Stimulated activated CD8-positive, alpha-beta memory T cell treated with anti-CD3 and anti-CD28 coated beads, Interleukin-7, amount 100 ng/mL, for 4 hours (primary cell): ENCODE results near the gene MAOB.

Experiments
- DNase-seq, 2 donors: peaks; one replicate each; pipeline ENCODE4 v3.0.0-alpha.2; 2020; ENCODE audit warnings: low read depth in 2 of 2

MAOB gene

GRCh38 chrX:43860646-43861370 lies 21.4 kb downstream of the MAOB start:
- DNase-seq: no peak

GRCh38 chrX:43853225-43853828 lies 28.9 kb downstream of the MAOB start:
- no peak for DNase-seq

DNA sequence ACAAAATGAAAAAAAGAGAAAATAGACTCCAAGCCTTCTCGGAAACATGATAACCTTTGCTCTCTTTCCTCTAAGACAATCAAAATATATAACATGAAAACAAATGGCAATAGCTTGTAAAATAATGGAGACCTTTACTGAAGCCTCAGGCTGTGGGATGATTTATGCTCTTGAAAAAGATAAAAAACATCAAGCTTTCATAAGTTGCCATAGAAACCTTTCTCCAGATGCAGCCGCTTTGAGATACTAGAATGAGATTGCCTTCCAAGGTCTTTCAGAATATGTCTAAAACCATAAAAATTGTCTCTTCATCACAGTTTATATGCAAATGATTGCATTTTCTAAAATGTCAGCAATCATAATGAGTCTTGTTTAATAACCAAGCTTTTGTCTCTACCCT lies 31.6 kb downstream of the MAOB start:
- no peak for DNase-seq

- DNase-seq: no peak
These were observed 33.1 kb downstream of the MAOB start for GRCh38 chrX:43849173-43849572.

DNA sequence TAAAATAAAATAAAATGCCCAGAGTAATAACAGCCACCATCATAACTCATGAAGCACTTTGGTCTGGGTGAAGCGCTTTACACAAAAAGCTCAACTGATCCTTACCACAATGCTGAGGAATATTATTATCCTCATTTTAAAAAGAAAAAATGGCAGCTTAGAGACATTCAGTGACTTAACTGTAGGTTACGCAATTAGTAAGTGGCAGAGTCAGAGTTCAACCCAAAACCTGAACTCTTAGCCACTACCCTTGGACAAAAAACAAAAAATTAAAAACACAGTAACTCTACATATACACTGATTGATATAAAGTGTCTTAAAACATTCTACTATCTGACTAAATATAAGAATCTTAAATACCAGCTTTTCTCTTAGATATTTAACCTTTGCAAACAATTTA lies 34.9 kb downstream of the MAOB start:
- no peak for DNase-seq

GRCh38 chrX:43846558-43846957 lies 35.7 kb downstream of the MAOB start:
- no peak for DNase-seq

GRCh38 chrX:43845776-43846175 lies 36.5 kb downstream of the MAOB start:
- no peak for DNase-seq

DNA sequence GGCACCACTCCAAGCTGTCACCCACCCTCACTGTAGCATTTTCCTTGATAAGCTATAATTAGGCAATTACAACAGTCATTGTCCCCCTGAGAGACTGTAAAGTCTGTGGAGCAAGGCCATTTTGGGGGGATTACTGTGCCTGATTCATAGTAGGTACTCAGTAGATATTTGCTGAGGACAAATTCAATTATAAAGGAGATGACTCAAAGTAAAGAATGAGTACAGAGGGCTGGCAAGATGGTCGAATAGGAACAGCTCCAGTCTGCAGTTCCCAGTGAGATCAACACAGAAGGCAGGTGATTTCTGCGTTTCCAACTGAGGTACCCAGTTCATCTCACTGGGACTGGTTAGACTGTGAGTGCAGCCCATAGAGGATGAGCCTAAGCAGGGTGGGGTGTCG lies 42.0 kb downstream of the MAOB start:
- DNase-seq: no peak

- DNase-seq: no peak
These were observed 45.6 kb downstream of the MAOB start for GRCh38 chrX:43836435-43837184.

DNA sequence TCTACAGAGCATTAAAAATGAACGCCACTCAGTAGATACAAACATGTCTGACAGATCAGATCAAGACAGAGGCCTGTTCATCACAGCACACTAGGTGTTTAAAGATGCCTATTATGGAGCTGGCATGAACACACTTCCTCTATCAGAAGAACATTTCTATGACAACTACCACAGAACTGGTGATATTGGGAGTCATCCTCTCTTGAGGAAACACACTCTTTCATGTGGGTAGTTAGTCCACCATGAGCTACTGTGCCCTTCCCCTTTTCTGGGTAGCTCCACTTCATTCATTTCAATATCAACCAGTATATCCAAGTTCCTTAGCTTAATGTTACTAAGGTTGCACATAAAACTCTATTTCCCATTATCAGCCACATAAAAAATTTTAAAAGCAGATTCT lies 46.7 kb downstream of the MAOB start:
- DNase-seq: no peak

DNA sequence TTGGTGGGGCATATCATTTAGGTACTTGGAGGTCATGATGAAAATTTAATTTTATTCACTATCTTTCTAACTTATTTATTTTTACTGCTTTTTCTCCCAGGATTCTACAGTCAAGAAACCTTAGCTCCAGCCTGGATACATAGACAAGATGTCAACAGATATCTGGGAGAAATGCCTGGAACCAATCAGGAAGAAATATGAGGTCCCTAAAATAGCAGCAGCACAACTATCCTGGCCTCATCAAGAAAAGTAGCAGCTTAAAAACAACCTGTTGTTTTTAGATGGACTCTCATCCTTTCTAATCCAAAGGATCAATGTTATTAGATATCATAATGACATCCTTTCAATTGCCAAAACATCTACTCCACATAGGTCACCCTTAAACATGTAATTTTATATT lies 54.5 kb downstream of the MAOB start:
- DNase-seq: no peak

DNA sequence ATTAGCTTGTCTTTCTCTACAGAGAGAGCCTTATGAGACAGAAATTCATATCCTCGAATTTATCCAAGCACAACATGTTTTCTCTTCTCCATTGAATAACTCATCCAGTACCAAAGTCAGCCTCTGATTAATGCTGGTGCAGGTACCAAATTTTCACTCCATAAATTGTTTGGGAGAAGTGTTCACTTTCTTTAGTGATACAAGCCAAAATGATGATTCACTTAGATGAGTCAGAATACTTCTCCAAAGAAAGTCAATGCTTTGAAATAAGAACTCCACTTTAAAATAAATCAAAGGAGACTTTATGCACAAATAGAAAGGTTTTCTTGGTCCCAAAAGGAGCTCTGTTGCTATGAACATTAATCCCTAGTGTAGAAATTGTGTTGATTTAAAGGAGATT lies 60.2 kb downstream of the MAOB start:
- no peak for DNase-seq

DNA sequence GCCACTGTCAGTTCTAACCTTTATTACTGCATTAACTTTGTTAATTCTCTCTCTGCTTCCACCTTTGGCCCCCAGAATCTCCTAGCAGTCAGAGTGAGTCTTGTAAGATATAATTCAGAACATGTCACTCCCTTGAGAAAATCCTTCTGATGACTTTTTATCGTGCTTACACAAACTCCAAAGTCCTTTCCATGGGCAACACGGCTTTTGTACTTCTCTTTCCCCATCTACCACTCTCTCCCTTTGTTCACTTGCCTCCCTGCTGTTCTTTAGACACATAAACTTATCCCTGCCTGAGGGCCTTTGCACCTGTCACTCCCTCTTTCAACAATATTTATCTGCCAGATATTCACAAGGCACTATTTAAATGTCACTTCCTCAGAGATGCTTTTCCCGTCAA lies 64.8 kb downstream of the MAOB start:
- DNase-seq: no peak

GRCh38 chrX:43815209-43815608 lies 67.0 kb downstream of the MAOB start:
- no peak for DNase-seq

- no peak for DNase-seq
These were observed 68.4 kb downstream of the MAOB start for GRCh38 chrX:43813898-43814297.

GRCh38 chrX:43813319-43813718 lies 68.9 kb downstream of the MAOB start:
- no peak for DNase-seq

DNA sequence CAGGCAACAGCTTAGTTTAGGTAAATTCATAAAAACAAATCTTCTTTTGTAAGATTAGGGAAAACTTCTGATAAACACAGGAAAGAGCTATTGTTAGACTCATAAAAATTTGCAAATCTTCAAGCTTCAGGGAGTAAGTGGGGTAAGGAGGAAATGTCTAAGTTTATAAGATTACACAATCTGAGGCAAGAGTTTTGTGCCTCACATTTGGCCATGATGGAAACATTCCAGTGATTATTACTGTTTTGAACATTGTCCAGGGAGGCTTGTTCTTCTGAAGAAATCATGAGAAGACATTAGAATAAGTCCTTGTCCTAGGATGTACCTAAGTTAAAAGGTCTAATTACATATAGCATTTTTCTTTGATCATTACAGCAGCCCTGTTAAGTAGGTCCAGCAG lies 72.8 kb downstream of the MAOB start:
- no peak for DNase-seq

DNA sequence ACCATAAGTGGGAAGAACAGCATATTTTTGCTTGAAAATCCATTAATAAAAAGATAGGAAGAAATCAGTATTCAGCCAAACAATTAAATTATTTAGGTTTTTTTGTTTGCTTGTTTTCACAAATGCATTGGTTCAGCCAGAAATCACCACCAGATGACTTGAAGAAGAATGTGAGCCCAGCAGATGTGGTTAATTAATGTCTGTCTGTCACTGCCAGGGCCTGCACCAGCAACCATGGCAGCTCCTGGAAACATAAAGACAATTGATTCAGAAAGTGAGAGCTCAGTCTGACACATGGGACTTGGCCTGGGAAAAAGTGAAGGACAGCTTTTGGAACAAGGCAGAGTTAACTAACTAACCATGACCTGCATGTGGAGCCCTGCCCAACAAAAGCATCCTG lies 74.0 kb downstream of the MAOB start:
- DNase-seq: no peak

DNA sequence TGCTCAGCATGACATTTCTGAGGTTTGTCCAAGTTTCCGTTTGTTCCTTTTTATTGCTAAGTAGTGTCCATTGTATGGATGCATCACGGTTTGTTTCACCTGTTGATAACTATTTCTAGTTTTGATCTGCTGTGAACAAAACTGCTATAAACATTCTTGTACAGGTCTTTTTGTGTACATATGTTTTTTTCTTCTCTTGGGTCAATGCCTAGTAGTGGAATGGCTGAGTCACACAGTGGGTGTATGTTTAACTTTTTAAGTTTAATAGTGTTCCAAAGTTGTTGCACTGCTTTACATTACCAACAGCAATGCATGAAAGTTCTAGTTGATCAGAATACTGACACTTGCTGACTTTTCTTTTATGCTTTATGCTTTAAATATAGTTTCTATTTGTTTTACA lies 76.7 kb downstream of the MAOB start:
- no peak for DNase-seq

DNA sequence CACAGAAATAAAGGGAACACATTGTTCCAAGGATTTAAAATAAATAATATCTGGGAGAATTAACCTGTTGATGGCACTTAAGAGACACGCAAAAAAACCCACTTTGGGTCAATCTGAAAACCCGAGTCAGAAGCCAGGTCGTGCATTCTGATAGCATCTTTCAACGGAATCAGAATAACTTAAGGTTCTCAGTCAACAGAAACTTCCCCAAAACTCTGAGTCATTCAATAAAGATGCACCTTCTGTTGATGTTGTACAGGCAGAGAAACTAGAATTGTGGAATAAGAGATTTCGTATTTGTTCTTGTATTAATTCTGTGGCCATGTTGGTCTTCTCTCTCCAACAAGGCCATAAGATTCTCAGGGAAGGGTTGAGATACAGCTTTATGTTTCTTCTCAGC lies 78.2 kb downstream of the MAOB start:
- no peak for DNase-seq

GRCh38 chrX:43785930-43786591 lies 96.2 kb downstream of the MAOB start:
- no peak for DNase-seq

- DNase-seq: no peak
These were observed 124.2 kb downstream of the MAOB start for GRCh38 chrX:43758044-43758443.

- no peak for DNase-seq
These were observed 126.2 kb downstream of the MAOB start for GRCh38 chrX:43756076-43756475.
